HG02870 (cell line): Measurements from ENCODE around the gene MYOF.
A peak's percentile ranks its signal among the peaks of the same experiment; 100 is the strongest.

Experiments used
- ATAC-seq: cut with Tn5 transposase; IDR thresholded peaks from one replicate; pipeline ENCODE4 v1.9.1; 2021; ENCODE audit warnings: mild to moderate bottlenecking, moderate library complexity; ENCODE audit not compliant: unreplicated experiment

MYOF gene

GRCh38 chr10:93482145-93482834 lies at the start of gene MYOF:
TSS of gene MYOF (minus strand) at chr10:93482334. CDS start at chr10:93482194, 140 bp downstream.
- peak; percentile 74 for ATAC-seq

DNA sequence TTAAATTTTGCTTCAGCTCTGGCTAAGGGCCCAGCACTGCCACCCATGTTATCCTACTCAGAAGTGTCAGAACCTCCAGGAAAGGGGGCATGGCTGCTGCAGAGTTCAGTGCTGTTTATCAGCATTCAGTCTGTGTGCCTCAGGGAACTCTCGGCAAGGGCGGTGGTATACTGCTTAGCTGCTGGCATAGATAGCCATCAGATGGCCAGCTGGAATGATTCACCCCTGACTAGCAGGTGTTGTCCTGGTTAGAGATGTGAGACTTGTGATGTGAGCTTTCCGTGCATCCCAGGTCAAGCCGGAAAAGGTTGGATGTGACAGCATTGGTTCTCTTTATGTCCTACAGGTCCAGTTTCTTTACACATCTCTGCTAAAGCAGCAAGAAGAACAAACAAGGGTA lies 36.4 kb upstream of the MYOF start:
- no peak for ATAC-seq

GRCh38 chr10:93516006-93516380 lies 33.9 kb upstream of the MYOF start:
- no peak for ATAC-seq

DNA sequence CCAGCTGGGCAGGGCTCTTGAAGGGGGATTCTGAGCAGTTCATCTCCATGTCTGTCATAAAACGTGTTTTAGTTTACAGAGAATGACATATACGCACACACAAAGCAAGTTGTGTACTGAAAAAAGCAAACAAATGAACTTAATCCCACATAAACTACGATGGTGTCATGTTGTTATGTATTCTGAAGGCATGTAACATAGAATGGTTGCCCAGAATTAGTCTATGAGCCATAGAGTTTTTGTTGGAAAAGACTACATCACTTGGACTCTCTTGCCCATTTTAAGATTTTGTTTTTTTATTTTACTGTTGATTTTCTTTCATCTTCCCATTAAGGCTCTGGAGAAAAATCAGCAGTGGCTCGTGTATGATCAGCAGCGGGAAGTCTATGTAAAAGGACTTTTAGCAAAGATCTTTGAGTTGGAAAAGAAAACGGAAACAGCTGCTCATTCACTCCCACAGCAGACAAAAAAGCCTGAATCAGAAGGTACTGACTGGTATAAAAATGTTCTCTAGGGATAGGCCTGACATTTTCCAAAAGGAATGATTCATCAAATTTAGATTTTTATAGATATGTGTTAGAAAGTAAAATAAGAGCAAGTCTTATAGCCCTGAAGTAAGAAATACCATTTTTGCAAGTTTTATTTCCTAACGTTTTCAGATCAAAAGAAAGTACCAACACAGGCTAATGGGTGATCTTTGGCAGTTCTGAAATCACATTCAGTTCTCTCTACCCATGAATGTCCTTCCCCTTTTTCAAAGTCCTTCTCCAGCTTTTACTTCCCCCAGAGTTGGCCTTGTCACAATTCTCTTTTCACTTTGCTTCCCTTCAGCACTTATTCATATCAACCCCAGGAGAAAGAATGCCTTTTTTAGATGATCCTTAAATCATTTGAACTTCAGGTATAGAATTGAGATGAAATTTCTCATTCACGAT lies 33.2 kb upstream of the MYOF start:
- ATAC-seq = no peak

- ATAC-seq = no peak
Measured at GRCh38 chr10:93514521-93514920, 32.4 kb upstream of the MYOF start.

DNA sequence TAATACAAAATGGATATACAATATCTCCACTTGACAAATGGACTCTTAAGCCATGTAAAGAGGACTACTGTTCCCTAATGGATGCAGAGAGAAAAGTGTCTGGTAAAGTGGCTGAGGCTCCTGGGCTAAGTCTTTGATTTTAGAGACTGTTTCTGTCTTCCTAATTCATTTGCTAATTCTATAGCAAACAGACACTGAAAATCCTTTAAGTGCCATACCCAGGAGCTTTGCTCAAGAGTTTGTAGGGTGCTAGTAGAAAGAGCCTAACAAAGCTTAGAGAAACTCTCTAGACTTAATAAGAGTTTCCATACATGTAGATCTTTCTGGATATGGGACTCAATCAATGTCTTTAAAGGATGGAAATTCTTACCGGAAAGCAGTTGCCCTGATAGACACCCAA lies 31.0 kb upstream of the MYOF start:
- ATAC-seq = no peak

DNA sequence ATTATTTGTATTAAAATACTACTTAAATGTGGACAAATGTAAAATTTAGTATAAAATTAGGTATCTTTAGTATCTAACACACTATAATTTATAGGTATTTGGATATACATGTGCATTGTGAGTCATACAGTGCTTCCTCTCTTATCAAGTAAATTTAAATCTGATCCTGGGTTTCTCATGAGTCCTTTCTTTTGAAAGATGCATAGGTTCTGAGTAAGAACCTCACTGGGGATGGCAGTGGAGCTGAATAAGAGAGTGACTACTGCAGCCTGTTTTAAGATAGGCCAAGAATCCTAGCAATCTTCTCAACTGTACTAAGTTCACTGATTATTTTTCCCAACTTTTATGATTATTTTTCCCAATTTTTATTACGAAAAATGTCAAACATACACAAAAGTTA lies 30.4 kb upstream of the MYOF start:
- ATAC-seq = no peak

- no peak for ATAC-seq
Measured at GRCh38 chr10:93509816-93510215, 27.7 kb upstream of the MYOF start.

GRCh38 chr10:93505075-93505474 lies 22.9 kb upstream of the MYOF start:
- no peak for ATAC-seq

DNA sequence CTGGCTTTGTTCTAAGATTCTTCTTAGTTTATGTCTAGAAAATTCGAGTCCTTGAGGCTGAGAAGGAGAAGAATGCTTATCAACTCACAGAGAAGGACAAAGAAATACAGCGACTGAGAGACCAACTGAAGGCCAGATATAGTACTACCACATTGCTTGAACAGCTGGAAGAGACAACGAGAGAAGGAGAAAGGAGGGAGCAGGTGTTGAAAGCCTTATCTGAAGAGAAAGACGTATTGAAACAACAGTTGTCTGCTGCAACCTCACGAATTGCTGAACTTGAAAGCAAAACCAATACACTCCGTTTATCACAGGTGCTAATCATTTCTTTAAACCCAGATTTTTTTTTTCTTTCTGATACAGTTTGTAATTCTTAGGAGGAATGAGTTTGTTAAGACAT lies 20.9 kb upstream of the MYOF start:
- peak; percentile 94 for ATAC-seq

DNA sequence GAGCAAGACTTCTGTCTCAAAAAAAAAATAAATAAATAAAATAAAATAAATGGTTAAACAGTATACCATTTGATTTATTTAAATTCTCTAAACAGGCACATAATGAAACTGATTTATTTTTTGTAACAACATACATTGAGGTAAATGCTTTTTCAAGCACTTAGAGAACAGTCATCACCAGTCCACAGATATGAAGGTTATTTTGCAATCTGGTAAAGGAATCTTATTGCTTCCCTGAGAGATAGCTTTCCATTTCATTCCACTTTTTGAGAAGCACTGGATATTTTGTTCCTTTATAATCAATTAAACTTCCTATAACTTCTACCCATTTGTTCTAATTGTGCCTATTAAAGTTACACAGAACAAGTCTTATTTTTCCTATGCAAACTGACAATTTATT lies 19.5 kb upstream of the MYOF start:
- no peak for ATAC-seq

- no peak for ATAC-seq
Measured at GRCh38 chr10:93498166-93498565, 16.0 kb upstream of the MYOF start.

- peak; percentile 98 for ATAC-seq
Measured at GRCh38 chr10:93496322-93497041, 14.3 kb upstream of the MYOF start, which contains the start of gene CEP55. TSS of gene CEP55 (plus strand) at chr10:93496612. CDS start at chr10:93500052, 3,440 bp downstream.

- peak; percentile 17 for ATAC-seq
Measured at GRCh38 chr10:93495654-93496321, 13.7 kb upstream of the MYOF start.

DNA sequence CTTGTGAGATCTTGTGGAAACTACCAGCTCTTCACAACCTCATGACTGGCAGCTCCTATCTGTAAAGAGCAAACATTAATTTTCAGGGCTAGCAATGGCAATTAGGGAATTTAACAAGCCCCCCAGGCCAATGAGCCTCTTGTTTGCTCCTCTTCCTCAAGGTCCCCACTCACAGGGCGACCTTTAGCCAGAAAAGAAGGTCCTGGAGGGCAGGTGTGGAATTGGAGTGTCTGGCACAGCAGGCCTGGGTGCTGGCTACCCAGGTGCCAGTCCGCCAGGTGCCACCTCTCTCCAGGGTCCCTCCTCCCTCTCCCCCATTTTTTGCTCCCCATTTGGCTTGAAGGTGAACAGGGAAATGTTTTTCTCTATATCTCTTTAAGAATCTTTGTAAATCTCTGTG lies 12.4 kb upstream of the MYOF start:
- no peak for ATAC-seq

DNA sequence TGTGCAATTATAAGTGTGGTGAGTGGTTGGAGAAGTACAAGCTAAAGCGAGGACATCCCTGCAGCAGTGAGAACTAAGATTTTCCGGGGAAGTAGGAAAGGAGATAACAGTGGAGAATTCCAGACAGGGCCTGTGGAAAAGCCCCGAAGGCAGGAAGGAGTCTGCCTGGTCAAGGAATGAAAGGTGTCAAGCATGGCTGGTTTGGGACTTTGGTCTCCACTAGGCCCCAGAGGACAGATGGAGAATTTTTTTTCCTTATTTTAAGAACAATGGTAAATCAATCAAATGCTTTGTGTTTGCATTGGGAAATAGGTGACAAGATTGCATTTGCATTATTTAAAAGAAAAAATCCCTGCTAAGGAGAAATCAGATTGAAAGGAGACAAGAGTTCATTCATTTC lies 11.0 kb upstream of the MYOF start:
- no peak for ATAC-seq

DNA sequence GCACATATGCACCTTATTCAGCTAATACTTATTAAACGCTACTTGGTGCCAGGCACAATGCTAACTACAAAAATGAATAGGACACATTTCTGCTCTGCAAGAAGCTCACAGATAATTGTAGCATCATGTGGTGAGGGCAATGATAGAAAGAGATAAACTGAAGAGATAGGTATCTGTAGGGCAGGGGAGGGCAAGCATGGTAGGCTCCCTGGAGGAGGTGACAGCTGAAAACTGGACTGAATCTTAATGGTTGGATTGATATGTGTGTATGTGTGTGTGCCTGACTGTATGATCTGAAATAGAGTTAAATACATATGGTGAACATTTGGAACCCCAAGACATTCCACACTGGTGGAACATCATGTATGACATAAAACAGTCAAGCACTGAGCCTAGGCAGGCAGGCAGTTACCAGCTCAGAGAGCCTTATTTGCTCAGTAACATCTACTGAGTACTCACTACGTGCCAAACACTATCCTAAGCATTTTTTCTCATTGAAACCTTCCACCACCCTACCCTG lies 9.5 kb upstream of the MYOF start:
- no peak for ATAC-seq

- no peak for ATAC-seq
Measured at GRCh38 chr10:93488956-93489528, 6.9 kb upstream of the MYOF start.

DNA sequence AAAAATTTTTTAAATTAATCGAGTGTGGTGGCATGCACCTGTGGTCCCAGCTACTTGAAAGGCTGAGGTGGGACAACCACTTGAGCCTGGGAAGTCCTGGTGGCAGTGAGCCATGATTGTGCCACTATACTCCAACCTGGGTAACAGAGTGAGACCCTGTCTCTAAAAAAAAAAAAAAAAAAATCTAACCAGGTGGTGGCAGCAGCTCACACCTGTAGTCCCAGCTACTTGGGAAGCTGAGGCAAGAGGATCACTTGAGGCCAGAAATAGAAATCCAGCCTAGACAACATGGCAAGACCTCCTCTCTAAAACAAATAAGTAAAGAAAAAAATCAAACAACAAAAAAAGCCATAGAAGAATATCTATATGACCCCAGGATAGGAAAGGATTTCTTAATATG lies 3.6 kb upstream of the MYOF start:
- ATAC-seq = no peak

- no peak for ATAC-seq
Measured at GRCh38 chr10:93481637-93482144, 443 bp downstream of the MYOF start.
